ENCODE measurements around the gene ALMS1.
"Not testable (repeated sequence)": the region's sequence is repeated elsewhere in the genome, so short reads cannot be mapped to it uniquely, and the experiment has no call there.

ALMS1 gene

GRCh38 chr2:73610111-73610510, 224.5 kb downstream of the ALMS1 start:
- no peak overlapping the region for H3K4me3 ChIP-seq (ENCODE audit: low read depth, low read length)
- DNase-seq (ENCODE audit: low read depth), result no peak
- TF ChIP-seq CTCF (IDR thresholded peaks at IDR 0.05; ENCODE audit: low read depth, low read length, missing control alignments), result no peak
- in situ Hi-C loops (cut with HindIII; ENCODE audit: low sequenced_read_pairs), result no loop called here

DNA sequence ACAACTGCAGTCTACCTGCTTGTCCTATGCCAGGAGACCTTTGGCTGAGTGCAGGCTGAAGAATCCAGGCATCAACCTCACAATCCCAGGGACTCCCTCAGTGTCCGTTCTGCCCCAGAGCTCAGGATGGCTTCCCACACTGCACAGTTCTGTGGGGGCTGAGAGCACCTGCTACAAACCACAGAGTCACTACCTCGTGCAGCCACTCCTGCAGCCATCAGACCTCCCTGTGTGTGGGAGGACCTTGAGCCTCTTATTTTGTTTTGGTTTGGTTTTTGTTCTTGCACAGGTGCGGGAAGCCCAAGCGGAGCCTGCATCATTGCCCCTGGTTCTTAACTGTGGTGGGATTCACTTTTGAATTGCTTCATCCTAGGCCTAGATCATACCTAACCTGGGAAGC, 225.6 kb downstream of the ALMS1 start:
- DNase-seq (ENCODE audit: low read depth), result no peak
- no peak overlapping the region for H3K4me3 ChIP-seq (ENCODE audit: low read depth, low read length)
- in situ Hi-C loops (cut with HindIII; ENCODE audit: low sequenced_read_pairs), result no loop called here
- no peak for TF ChIP-seq CTCF (IDR thresholded peaks at IDR 0.05; ENCODE audit: low read depth, low read length, missing control alignments)

- no peak for DNase-seq (ENCODE audit: low read depth)
- TF ChIP-seq CTCF (IDR thresholded peaks at IDR 0.05; ENCODE audit: low read depth, low read length, missing control alignments), result no peak
- in situ Hi-C loops (cut with HindIII; ENCODE audit: low sequenced_read_pairs), result no loop called here
- H3K4me3 ChIP-seq (ENCODE audit: low read depth, low read length), result no peak overlapping the region
Measured at GRCh38 chr2:73611867-73612266, 226.2 kb downstream of the ALMS1 start.

DNA sequence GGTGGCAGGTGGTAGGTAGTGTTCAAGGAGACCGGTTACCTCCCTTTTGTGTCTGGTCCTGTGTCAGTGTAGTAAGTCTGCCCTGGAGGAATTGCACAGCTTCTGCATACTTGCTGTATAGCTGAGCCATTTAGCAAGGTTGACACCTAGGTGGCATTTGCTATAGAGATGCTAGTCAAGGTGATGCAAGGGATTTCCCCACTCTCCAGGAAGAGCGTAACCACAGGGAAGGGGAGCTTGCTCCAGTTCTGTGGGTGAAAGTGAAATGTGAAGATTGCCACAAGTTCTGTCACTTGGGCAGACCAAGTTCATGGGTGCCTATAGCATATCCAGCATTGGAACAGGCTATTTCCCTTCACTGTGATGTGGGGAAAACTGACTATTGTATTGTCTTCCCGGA, 228.5 kb downstream of the ALMS1 start:
- TF ChIP-seq CTCF (IDR thresholded peaks at IDR 0.05; ENCODE audit: low read depth, low read length, missing control alignments), result no peak
- no peak for DNase-seq (ENCODE audit: low read depth)
- H3K4me3 ChIP-seq (ENCODE audit: low read depth, low read length), result no peak overlapping the region
- in situ Hi-C loops (cut with HindIII; ENCODE audit: low sequenced_read_pairs), result no loop called here

- in situ Hi-C loops (cut with HindIII; ENCODE audit: low sequenced_read_pairs), result no loop called here
- H3K4me3 ChIP-seq (ENCODE audit: low read depth, low read length), result no peak overlapping the region
- TF ChIP-seq CTCF (IDR thresholded peaks at IDR 0.05; ENCODE audit: low read depth, low read length, missing control alignments), result no peak
Measured at GRCh38 chr2:73614997-73615396, 229.4 kb downstream of the ALMS1 start.

GRCh38 chr2:73619925-73620324, 234.3 kb downstream of the ALMS1 start:
- H3K4me3 ChIP-seq (ENCODE audit: low read depth, low read length); DNase-seq (ENCODE audit: low read depth); in situ Hi-C loops (cut with HindIII; ENCODE audit: low sequenced_read_pairs): not testable (repeated sequence)

More at GRCh38 chr2:73614997-73615396, 229.4 kb downstream of the ALMS1 start:
- no peak for DNase-seq (ENCODE audit: low read depth)

DNA sequence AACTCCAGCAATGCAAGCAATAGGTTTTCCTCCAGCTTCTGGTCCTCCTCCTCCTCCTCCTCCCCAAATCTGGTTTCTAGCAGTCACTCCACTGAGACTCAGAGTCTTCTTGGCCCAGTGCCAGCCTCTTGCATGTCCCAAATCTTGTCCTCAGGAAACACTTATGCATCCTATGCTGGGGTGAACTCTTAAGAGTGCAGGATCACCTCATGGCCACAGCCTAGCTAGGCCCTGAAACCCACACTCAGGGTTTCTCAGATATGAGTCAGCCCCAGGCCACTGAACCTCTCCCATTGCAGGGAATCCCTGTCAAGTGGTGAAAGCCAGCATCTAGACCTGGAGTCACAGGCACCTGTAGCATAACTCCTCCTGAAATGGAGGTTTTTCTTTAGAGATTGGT, 238.4 kb downstream of the ALMS1 start:
- H3K4me3 ChIP-seq (ENCODE audit: low read depth, low read length); in situ Hi-C loops (cut with HindIII; ENCODE audit: low sequenced_read_pairs): not testable (repeated sequence)

DNA sequence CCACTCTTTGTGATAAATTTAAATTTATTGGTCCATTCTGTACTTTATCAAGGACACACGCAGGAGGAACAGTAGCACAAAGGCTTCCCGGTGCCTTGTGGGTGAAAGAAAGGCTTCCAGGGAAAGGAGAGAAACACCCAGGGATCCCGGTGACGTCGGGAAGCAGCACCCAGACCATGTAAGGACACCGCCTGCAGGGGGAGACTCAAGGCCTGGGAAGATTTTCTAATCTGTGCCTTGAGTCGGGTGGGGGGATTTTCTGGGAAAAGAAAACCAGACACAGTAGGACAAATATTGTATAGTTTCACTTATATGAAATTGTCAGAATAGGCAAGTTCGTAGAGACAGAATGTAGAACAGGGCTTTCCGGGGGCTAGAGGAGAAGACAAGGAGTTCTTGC, 239.0 kb downstream of the ALMS1 start:
- H3K4me3 ChIP-seq (ENCODE audit: low read depth, low read length); in situ Hi-C loops (cut with HindIII; ENCODE audit: low sequenced_read_pairs); DNase-seq (ENCODE audit: low read depth): not testable (repeated sequence)

More for the DNA sequence above, 238.4 kb downstream of the ALMS1 start:
- DNase-seq (ENCODE audit: low read depth), result not testable (repeated sequence)

DNA sequence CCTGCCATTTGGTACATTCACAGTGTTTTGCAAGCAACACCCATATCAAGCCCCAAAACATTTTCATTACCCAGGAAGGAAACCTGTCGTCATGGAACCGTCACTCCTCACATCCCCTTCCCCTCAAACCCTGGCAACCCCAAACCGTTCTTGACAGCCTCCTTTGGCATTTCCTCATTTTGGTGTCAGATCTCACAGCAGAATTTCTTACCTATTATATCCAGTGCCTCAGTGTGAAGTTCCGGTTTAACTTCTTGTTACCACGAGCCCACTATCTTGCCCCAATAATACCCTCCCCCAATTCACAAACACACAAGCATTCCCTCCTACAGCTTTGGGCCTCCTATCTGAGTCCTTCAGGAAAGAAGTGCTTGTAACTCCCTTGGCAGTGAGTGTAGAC, 240.6 kb downstream of the ALMS1 start:
- DNase-seq (ENCODE audit: low read depth); in situ Hi-C loops (cut with HindIII; ENCODE audit: low sequenced_read_pairs); H3K4me3 ChIP-seq (ENCODE audit: low read depth, low read length): not testable (repeated sequence)

DNA sequence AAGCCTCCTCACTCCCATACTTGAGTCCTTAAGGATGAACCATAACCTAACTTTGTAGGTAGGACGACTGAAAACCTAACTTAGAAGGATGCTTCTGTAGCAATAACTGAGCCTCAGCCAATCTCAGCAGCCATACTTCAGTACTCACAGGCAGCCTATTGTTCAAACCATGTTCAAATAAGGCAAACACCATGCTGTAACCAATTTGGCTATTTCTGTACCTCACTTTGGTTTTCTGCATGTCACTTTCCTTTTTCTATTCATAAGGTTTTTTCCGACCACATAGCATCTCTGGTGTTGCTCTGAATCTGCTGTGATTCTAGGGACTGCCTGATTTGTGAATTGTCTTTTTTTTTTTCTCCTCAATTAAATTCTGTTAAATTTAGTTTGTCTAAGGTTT, 242.9 kb downstream of the ALMS1 start:
- H3K4me3 ChIP-seq (ENCODE audit: low read depth, low read length); DNase-seq (ENCODE audit: low read depth); in situ Hi-C loops (cut with HindIII; ENCODE audit: low sequenced_read_pairs): not testable (repeated sequence)
